T-cell (primary cell): ENCODE measurements around the gene CNGA4. TPM values are rescaled to one million over a fixed set of nuclear protein-coding genes. Genes with fewer than 3 reads are reported as not detected.
A peak's percentile ranks its signal among the peaks of the same experiment; 100 is the strongest.

Source experiments
- ATAC-seq, 4 experiments: fragments of 200-7000 bp in 3 of 4; fragments of 150-1000 bp in 1 of 4; cut with Tn5 transposase; replicated peaks in 1 of 4; 1 replicate in 3 of 4; 2 replicates in 1 of 4; pipeline ENCODE4 v1.10.0; 2021; ENCODE audit warnings: moderate library complexity in 3 of 4, mild to moderate bottlenecking in 2 of 4, moderate number of reproducible peaks in 1 of 4
- CTCF ChIA-PET, 2 donors: fragments of 300-600 bp; sonication (Branson Sonifier 250); formaldehyde crosslinking; loops; one replicate each; lab custom pipeline; 2022; ENCODE audit warnings: antibody characterized with exemption in 2 of 2; lab: Charles Lee
- POLR2A ChIA-PET, 2 donors: fragments of 300-600 bp; sonication (Branson Sonifier 250); formaldehyde crosslinking; loops; one replicate each; lab custom pipeline; 2022; ENCODE audit warnings: antibody characterized with exemption in 2 of 2; lab: Charles Lee
- DNase-seq, 35 experiments: peaks; one replicate each; pipeline versions ENCODE4 v3.0.0 to v3.0.0-alpha.2; 2013 to 2023
- H3K27ac ChIP-seq: one replicate; pipeline ENCODE4 v1.5.1; 2013; ENCODE audit warnings: low read length
- H3K27me3 ChIP-seq, 2 experiments: replicated peaks in 1 of 2; 1 replicate in 1 of 2; 2 replicates in 1 of 2; pipeline versions ENCODE4 v1.6.1 to v1.7.0; 2013; ENCODE audit warnings: low read length in 1 of 2, mixed read lengths in 1 of 2; ENCODE audit not compliant: control insufficient read depth in 2 of 2, insufficient read depth in 2 of 2; ENCODE audit errors: extremely low read depth in 1 of 2
- H3K36me3 ChIP-seq, 2 donors: 1 replicate in 1 of 2; 2 replicates in 1 of 2; pipeline versions ENCODE4 v1.6.1 to v1.7.0; 2013; ENCODE audit warnings: low read length in 1 of 2; ENCODE audit not compliant: control insufficient read depth in 2 of 2, insufficient read depth in 1 of 2; ENCODE audit errors: extremely low read depth in 1 of 2
- H3K4me1 ChIP-seq, 2 experiments: 1 replicate in 1 of 2; 2 replicates in 1 of 2; pipeline versions ENCODE4 v1.6.1 to v1.7.0; 2013; ENCODE audit warnings: low read length in 2 of 2, mixed read lengths in 1 of 2; ENCODE audit not compliant: insufficient read depth in 2 of 2, control insufficient read depth in 1 of 2; ENCODE audit errors: extremely low read depth in 1 of 2
- H3K4me3 ChIP-seq, 2 donors: 1 replicate in 1 of 2; 2 replicates in 1 of 2; pipeline versions ENCODE4 v1.5.1 to v1.7.0; 2013; ENCODE audit warnings: mild to moderate bottlenecking in 2 of 2, low read length in 1 of 2, moderate library complexity in 1 of 2; ENCODE audit not compliant: control insufficient read depth in 1 of 2; ENCODE audit errors: extremely low read depth in 1 of 2
- H3K9me3 ChIP-seq: 2 replicates; pipeline ENCODE4 v1.7.0; 2013
- H3K27ac Mint-ChIP-seq, 2 donors: one replicate each; pipeline ENCODE4 v1.8.0; 2020 to 2021; ENCODE audit warnings: mild to moderate bottlenecking in 2 of 2, mixed read lengths in 2 of 2
- H3K27me3 Mint-ChIP-seq, 2 donors: one replicate each; pipeline ENCODE4 v1.8.0; 2021 to 2022; ENCODE audit warnings: mixed read lengths in 2 of 2
- H3K36me3 Mint-ChIP-seq: one replicate; pipeline ENCODE4 v1.8.0; 2021; ENCODE audit warnings: mixed read lengths
- H3K4me1 Mint-ChIP-seq, 3 donors: one replicate each; pipeline ENCODE4 v1.8.0; 2020 to 2022; ENCODE audit warnings: mixed read lengths in 3 of 3, mild to moderate bottlenecking in 1 of 3
- H3K4me3 Mint-ChIP-seq, 3 donors: one replicate each; pipeline ENCODE4 v1.8.0; 2020 to 2022; ENCODE audit warnings: mild to moderate bottlenecking in 3 of 3, mixed read lengths in 3 of 3, moderate library complexity in 3 of 3
- H3K9me3 Mint-ChIP-seq, 3 donors: one replicate each; pipeline ENCODE4 v1.8.0; 2020 to 2022; ENCODE audit warnings: mixed read lengths in 3 of 3
- WGBS: methylation state at CpG from one replicate; pipeline ENCODE4 v1.1.5; 2013; ENCODE audit warnings: missing lambda C conversion rate; ENCODE audit not compliant: insufficient coverage; 5-methylcytosine and 5-hydroxymethylcytosine counted together
- total RNA-seq, 35 experiments: library from RNA in 6 of 35; stranded (reverse) in 6 of 35; fragments of 120-200 nt in 1 of 35; gene quantifications; one replicate each; pipeline versions ENCODE4 v1.2.1 to v1.2.4 and lab custom pipeline; 2013 to 2026

The CNGA4 gene
- total RNA-seq, 5 donors from 2014 or later (not counting 1 experiment from before 2014, with no cell fraction given) = 0.20 to 0.88 (median 0.44) TPM

GRCh38 chr11:6217722-6218121, 21.2 kb upstream of the CNGA4 start:
- Histone ChIP-seq H3K9me3 (no peaks in the 10 kb centered on the region), H3K27ac (no peak overlapping the region), H3K27me3 (no peaks in the 10 kb centered on the region), H3K4me1 (peaks cover 3 to 13% of the 10 kb centered on the region in 2 experiments), H3K4me3 (no peak overlapping the region), H3K36me3 (peaks cover 12 to 95% of the 10 kb centered on the region in 2 donors)
- ChIA-PET POLR2A (no interaction called here), CTCF (interaction anchor here (0.5 to 0.7 kb wide), 2 partner anchors 103 to 1680 kb away, joined by 3 to 4 read pairs; no protein-coding TSS in a partner anchor)
- Mint-ChIP-seq H3K4me3 (no peak overlapping the region), H3K4me1 (peaks cover 16 to 28% (median 19%) of the 10 kb centered on the region in 3 donors), H3K27ac (no peak overlapping the region), H3K36me3 (peaks cover 64% of the 10 kb centered on the region), H3K27me3 (no peaks in the 10 kb centered on the region), H3K9me3 (no peaks in the 10 kb centered on the region)
- DNase-seq (no peak), ATAC-seq (no peak)
- WGBS = 98% methylated on average over 17 of the region's 19 CpGs

GRCh38 chr11:6219359-6219758, 19.5 kb upstream of the CNGA4 start:
- ChIA-PET POLR2A (no interaction called here), CTCF (no interaction called here)
- peaks cover 3 to 13% of the 10 kb centered on the region in 2 experiments for H3K4me1 ChIP-seq
- no peaks in the 10 kb centered on the region for H3K9me3 ChIP-seq
- no peaks in the 10 kb centered on the region for H3K27me3 ChIP-seq
- H3K27me3 Mint-ChIP-seq = no peaks in the 10 kb centered on the region
- peaks cover 74% of the 10 kb centered on the region for H3K36me3 Mint-ChIP-seq
- H3K4me1 Mint-ChIP-seq = peaks cover 16 to 28% (median 19%) of the 10 kb centered on the region in 3 donors
- H3K4me3 Mint-ChIP-seq = peak overlapping the region in 1 of 3 donors; percentile 22
- WGBS = no CpG with 5 or more reads among the region's 2 CpGs
- H3K4me3 ChIP-seq = no peak overlapping the region
- DNase-seq (no peak), ATAC-seq (no peak)
- no peaks in the 10 kb centered on the region for H3K9me3 Mint-ChIP-seq
- H3K27ac Mint-ChIP-seq = peak overlapping the region in 1 of 2 donors; percentile 46
- H3K36me3 ChIP-seq = peaks cover 28 to 96% of the 10 kb centered on the region in 2 donors
- H3K27ac ChIP-seq = no peak overlapping the region

GRCh38 chr11:6223854-6224253, 15.0 kb upstream of the CNGA4 start:
- Histone ChIP-seq H3K36me3 (peaks cover 23 to 60% of the 10 kb centered on the region in 2 donors), H3K4me1 (peaks cover 3 to 13% of the 10 kb centered on the region in 2 experiments), H3K27me3 (no peaks in the 10 kb centered on the region), H3K27ac (no peak overlapping the region), H3K4me3 (no peak overlapping the region), H3K9me3 (no peaks in the 10 kb centered on the region)
- H3K9me3 Mint-ChIP-seq = no peaks in the 10 kb centered on the region
- ChIA-PET CTCF (no interaction called here), POLR2A (no interaction called here)
- H3K27me3 Mint-ChIP-seq = no peaks in the 10 kb centered on the region
- WGBS = 98% methylated on average over 17 of the region's 17 CpGs
- no peak overlapping the region for H3K4me3 Mint-ChIP-seq
- H3K27ac Mint-ChIP-seq = no peak overlapping the region
- no peak for DNase-seq
- H3K36me3 Mint-ChIP-seq = peaks cover 61% of the 10 kb centered on the region
- H3K4me1 Mint-ChIP-seq = peaks cover 41 to 60% (median 53%) of the 10 kb centered on the region in 3 donors
- no peak for ATAC-seq

- peaks cover 58% of the 10 kb centered on the region for H3K36me3 Mint-ChIP-seq
- H3K9me3 ChIP-seq = no peaks in the 10 kb centered on the region
- no peak for ATAC-seq
- H3K27me3 ChIP-seq = no peaks in the 10 kb centered on the region
- H3K4me3 ChIP-seq = no peak overlapping the region
- POLR2A ChIA-PET = no interaction called here
- peaks cover 5 to 9% of the 10 kb centered on the region in 2 experiments for H3K4me1 ChIP-seq
- no peaks in the 10 kb centered on the region for H3K27me3 Mint-ChIP-seq
- WGBS = 100% methylated on average over 2 of the region's 3 CpGs
- no peak overlapping the region for H3K4me3 Mint-ChIP-seq
- no peaks in the 10 kb centered on the region for H3K9me3 Mint-ChIP-seq
- CTCF ChIA-PET = no interaction called here
- H3K4me1 Mint-ChIP-seq = peaks cover 42 to 61% (median 55%) of the 10 kb centered on the region in 3 donors
- H3K27ac ChIP-seq = no peak overlapping the region
- H3K36me3 ChIP-seq = peaks cover 23 to 54% of the 10 kb centered on the region in 2 donors
- DNase-seq = no peak
- no peak overlapping the region for H3K27ac Mint-ChIP-seq
Measured at GRCh38 chr11:6224421-6224820, 14.5 kb upstream of the CNGA4 start.

- H3K27me3 Mint-ChIP-seq = no peaks in the 10 kb centered on the region
- ATAC-seq (no peak), DNase-seq (no peak)
- POLR2A ChIA-PET = no interaction called here
- CTCF ChIA-PET = interaction anchor here in 1 of 2 donors (0.5 kb wide), 1 partner anchor 1844 kb away, joined by 6 read pairs; no protein-coding TSS in a partner anchor
- peaks cover 57% of the 10 kb centered on the region for H3K36me3 Mint-ChIP-seq
- H3K4me1 Mint-ChIP-seq = peaks cover 43 to 61% (median 55%) of the 10 kb centered on the region in 3 donors
- Histone ChIP-seq H3K4me3 (no peak overlapping the region), H3K4me1 (peaks cover 7 to 10% of the 10 kb centered on the region in 2 experiments), H3K36me3 (peaks cover 23 to 48% of the 10 kb centered on the region in 2 donors), H3K27ac (no peak overlapping the region), H3K27me3 (no peaks in the 10 kb centered on the region), H3K9me3 (no peaks in the 10 kb centered on the region)
- no peaks in the 10 kb centered on the region for H3K9me3 Mint-ChIP-seq
- no peak overlapping the region for H3K4me3 Mint-ChIP-seq
- WGBS = 100% methylated on average over 1 of the region's 1 CpG
- no peak overlapping the region for H3K27ac Mint-ChIP-seq
Measured at GRCh38 chr11:6225024-6225423, 13.9 kb upstream of the CNGA4 start.

- H3K27me3 Mint-ChIP-seq = no peaks in the 10 kb centered on the region
- DNase-seq = no peak
- Histone ChIP-seq H3K4me1 (peaks cover 6 to 15% of the 10 kb centered on the region in 2 experiments), H3K9me3 (no peaks in the 10 kb centered on the region), H3K36me3 (peaks cover 23 to 41% of the 10 kb centered on the region in 2 donors), H3K27ac (no peak overlapping the region), H3K27me3 (no peaks in the 10 kb centered on the region), H3K4me3 (no peak overlapping the region)
- H3K4me1 Mint-ChIP-seq = peaks cover 46 to 63% (median 59%) of the 10 kb centered on the region in 3 donors
- peaks cover 51% of the 10 kb centered on the region for H3K36me3 Mint-ChIP-seq
- ChIA-PET CTCF (no interaction called here), POLR2A (no interaction called here)
- no peak overlapping the region for H3K27ac Mint-ChIP-seq
- no peak for ATAC-seq
- no peaks in the 10 kb centered on the region for H3K9me3 Mint-ChIP-seq
- no CpG with 5 or more reads among the region's 2 CpGs for WGBS
- H3K4me3 Mint-ChIP-seq = no peak overlapping the region
Measured at GRCh38 chr11:6225896-6226295, 13.0 kb upstream of the CNGA4 start.
